ENCODE data around the gene INKA2.

DNA sequence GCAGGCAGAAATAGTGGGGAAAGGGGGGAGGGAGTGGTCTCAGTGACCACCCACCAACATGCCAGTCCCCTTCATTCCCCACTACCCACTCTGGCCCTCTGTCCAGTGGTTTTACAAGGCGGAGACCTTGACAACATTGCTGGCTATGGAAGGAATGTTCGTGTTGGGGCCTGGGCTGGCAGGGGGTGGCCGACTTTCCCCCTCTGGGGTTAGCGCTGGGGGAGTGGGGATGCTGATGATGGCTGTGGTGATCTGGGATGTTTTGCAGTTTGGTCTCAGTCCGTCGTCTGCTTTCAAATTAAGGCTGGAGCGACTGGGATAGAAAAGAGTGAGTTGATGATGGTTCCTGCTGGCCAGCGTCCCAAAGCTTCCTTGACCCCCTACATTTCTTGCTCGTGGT is 36.8 kb upstream of the INKA2 start:
- TF ChIP-seq CTCF (IDR thresholded peaks at IDR 0.05) (no peak), POLR2A (IDR thresholded peaks at IDR 0.05) (no peak), EP300 (IDR thresholded peaks at IDR 0.05) (no peak)
